Stimulated activated CD4-positive, alpha-beta T cell treated with anti-CD3 and anti-CD28 coated beads, TNF-alpha, amount 100 ng/mL, for 4 hours (primary cell): ENCODE measurements around the gene TBKBP1.

Experiments
- DNase-seq, 3 experiments: peaks; one replicate each; pipeline ENCODE4 v3.0.0-alpha.2; 2020; ENCODE audit warnings: low read depth in 3 of 3

Gene TBKBP1

DNA sequence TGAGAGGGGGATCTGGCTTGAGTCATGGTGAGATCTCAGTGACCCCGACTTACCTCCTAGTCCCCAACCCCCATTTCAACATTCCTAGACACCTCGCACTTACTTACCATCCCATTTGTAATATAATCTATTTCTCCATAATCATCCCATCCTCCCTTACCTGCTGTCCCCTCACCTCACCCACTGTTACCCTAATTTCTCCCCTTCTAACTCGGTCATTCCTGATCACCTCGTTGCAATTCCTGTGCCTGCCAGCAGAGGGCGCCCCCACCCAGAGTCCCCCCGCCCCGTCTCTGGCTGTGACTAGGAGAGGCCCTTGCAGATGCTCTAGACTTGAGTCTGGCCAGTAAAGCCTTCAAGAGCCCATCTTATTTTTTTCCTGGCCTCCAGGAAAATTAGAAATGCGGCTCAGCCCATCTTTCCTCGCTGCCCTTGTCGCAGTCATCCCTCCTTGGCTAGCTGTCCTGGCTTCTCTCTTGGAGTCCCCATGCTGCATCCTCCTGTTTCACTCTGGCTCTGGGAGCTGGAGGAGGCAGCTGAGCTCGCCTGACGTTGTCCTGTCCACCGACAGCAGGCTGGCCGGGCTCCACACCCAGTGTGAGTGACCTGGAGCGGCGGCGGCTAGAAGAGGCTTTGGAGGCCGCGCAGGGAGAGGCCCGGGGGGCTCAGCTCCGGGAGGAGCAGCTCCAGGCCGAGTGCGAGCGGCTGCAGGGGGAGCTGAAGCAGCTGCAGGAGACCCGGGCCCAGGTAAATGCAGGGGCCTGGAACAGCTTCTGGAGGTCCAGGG is 5.0 kb downstream of the TBKBP1 start:
- DNase-seq, result peak; percentile 73 to 80 (median 79)

DNA sequence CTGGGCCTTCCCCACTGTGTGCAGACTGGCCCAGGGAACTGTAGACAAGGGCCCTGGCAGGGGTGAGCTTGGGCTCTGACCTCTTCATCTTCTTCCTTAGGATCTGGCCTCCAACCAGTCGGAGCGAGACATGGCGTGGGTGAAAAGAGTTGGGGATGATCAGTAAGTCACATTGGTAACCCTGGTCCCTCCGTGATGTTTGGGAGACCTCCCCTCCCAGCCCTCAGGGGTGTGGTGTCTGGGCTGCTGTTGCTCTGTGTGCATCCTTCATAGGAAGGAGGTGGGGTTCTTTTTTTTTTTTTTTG is 5.5 kb downstream of the TBKBP1 start:
- no peak for DNase-seq

DNA sequence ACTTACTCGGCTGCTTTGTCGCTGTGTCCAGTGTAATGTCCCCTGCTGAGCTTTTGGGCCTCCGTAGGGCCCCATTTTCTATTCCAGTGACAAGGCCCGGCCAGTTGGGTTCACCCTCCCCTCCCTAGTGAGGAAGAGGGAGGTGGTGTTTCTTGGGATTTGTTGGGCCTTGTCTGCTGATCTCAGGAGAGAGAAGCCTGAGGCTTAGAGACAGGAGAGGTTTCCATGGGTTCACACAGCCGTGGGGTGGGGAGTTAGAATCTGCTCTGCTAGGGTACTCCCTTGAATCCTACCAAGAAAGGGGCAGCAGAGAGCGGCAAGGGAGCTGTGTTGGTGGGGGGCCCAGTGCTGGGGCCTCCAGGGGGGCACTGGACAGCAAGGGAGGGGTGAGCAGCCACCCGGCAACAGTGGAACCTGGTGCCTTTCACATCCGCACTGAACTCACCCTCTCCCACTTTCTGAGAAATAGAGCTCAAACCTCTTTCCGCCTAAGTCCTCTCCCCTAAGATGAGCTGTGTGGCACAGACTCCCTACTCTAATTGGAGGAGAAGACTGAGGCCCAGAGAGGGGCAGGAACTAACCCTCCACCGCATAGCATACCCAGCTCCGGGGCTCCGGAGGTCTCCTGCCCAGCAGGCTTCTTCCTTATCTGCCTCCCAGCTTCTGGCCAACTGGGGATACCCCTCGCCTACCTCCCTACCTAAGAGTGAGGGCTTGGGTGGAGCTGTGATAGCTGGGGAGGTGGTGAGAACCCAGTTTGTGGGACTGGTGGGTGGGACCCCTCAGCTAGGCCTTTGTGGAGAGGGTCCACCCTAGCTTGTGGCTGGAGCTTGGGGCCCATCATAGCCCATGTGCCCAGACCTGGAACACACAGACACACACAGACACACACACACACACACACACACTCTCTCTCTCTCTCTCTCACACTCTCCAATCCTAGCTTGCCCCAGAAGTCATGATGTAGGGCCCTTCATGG is 6.8 kb downstream of the TBKBP1 start:
- DNase-seq, result no peak

DNA sequence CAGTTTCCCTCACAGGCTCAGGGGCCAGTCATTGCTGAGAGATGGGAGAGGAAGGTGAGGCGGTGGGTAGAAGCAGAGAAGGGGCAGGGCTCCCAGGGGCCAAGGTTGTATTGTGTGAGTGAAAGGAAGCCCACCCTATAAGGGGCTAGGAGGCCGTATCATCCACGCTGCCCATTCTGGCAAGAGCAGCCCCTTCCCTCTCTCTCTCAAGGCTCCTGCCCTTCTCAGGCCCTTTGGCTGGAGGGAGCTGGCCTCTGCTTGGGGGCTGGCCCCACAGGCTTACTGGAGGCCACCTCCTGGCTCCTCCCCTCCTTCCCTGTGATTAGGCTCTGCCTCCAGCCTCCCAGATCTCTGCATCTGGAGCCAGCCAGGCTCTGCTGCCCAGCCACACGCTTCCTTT is 7.6 kb downstream of the TBKBP1 start:
- DNase-seq, result no peak

DNA sequence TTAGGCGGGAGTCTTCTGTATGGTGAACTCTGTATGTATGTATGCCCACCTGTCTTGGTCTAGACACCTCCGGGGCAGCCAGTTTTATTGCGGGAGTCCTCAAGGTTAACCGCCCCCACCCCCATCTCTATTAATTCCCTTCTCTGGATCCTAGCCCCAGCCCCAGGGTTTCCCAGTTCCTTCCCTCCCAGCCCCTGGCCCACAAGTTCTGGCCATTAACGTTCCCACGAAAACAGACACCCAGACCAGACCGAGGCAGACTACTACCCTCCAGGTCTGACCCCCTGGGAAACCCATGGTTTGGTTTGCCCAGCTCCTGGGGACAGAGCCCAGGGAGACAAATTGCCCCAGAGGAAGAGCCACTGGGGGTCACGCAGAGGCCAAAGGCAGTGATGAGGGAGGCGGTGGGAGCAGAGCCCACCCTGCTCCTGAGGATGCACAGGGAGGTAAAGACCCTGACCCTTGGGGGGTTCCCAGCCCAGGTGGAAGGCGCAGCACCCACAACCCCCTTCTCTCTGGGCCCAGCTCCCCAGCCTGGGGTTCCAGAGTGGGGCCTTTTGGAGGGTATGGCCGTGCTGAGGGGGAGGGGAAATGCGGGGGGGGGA is 8.5 kb downstream of the TBKBP1 start:
- no peak for DNase-seq

DNA sequence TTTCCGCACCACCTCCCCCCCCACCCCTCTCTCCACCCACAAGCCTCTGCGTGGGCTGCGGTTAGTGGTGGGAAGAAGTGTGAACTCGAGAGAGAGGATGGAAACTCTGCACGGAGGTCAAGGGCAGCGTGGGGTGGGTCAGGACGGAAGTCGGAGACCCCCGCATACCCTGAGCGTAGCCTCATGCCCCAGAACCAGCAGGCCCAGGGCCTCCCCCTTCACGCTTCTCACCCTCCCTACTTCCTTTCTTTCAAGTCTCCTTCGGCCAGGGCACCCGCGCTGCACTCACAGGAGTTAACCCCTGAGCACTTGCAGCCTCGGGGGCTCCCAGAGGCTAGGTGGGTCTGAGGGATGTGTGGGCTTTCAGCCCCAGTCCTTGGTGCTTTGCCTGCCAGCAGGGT is 9.2 kb downstream of the TBKBP1 start:
- peak in 2 of 3 experiments; percentile 58 to 70 for DNase-seq

DNA sequence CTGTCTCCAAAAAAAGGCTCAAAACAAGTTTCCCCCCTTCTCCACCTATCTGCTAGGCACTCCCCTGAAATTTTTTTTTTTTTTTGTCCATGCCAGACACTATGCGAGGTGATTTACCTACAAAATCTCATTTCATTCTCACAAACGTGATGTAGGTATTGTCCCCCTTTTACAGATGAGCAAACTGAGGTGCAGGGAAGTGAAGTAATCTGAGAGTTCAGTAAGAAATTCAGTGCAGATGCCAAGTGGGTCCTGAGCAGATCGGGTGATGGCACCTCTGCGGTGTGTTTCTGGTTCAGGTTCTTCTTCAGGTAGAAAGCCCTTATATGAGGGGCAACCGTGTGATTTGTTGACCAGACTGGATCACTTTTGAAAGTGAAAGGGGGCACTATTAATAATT is 9.7 kb downstream of the TBKBP1 start:
- DNase-seq, result no peak

DNA sequence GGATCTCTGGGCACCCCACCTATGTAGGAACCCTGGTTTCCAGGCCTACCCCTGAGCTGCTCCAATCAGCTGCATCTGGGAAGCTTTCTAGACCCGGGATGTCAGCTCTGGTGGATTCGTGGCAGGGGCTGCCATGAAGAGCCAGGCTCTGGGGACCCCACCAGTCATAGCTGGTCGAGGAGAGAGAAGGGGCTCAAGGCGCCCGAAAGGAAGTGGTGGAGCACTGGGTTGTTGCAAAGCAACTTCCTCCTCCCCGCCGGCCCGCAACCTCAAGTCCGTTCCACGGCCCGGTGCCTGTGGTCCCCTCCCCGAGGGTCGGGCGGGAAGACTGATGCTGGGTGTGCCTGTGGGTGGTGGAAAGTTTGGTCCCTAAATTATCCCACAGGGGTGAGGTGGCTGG is 10.2 kb downstream of the TBKBP1 start:
- DNase-seq, result no peak

DNA sequence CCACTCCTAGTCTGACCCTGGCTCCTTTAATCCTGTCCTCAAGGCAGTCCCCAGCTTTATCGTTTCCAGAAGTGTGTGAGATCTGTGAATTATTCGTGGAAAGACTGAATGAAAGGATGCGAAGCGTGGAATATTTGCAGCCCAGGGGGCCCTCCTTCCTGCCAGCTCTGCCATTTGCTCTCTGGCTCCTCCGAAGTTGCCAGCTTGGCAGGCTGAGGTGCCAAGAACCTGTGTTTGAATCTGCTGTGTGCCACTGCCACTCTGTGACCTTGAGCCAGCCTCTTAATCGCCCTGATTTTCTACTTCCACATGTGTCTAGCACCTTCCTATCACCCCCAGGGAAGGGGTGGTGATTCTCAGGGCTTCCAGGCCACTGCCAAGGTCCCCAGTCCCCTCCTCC is 10.8 kb downstream of the TBKBP1 start:
- DNase-seq, result no peak

DNA sequence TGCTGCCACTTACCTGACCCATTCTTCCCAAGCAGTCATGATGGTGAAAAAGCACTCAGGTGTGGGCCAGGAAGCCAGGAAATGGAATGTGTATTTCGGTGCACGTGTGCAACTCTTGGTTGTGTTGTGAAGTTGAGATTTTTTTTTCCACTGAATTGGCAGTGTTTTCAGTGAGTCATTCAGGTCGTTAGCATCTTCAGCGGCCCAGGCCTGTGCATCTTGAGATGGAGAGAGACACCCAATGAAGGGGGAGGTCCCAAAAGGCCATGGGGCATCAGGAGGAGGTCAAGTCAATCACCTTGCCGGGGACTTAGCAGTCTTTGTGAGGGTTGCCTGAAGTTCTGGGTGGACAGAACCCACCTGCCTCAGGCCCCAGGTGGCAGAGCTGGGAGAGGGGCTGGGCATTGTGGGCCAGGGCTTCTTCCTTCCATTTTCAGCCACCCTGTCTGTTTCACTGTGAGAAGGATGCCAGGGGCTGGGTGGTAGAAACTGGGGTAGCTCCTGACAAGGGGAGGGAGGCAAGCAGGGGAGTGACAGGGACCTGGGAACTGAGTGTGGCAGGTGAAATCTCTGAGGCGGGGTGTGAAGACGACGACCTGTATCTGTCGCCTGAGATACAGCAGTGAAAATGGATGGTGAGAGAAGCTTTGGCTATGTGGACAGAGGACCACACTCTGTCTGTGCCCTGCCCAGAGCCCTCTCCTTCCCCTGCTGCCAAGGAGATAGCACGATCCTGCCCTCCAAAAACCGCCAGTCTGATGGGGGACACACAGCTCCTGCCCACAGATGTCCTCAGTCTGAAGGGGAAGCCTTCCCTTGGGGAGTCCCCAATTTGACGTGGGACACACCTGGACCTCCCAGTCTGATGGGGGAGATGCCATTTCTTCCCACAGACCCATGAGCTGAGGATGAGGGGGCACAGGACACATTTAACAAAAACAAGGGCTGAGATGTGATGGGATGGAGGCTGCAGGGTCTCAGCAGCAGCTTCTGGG is 11.9 kb downstream of the TBKBP1 start:
- DNase-seq, result peak in 2 of 3 experiments; percentile 42 to 49

DNA sequence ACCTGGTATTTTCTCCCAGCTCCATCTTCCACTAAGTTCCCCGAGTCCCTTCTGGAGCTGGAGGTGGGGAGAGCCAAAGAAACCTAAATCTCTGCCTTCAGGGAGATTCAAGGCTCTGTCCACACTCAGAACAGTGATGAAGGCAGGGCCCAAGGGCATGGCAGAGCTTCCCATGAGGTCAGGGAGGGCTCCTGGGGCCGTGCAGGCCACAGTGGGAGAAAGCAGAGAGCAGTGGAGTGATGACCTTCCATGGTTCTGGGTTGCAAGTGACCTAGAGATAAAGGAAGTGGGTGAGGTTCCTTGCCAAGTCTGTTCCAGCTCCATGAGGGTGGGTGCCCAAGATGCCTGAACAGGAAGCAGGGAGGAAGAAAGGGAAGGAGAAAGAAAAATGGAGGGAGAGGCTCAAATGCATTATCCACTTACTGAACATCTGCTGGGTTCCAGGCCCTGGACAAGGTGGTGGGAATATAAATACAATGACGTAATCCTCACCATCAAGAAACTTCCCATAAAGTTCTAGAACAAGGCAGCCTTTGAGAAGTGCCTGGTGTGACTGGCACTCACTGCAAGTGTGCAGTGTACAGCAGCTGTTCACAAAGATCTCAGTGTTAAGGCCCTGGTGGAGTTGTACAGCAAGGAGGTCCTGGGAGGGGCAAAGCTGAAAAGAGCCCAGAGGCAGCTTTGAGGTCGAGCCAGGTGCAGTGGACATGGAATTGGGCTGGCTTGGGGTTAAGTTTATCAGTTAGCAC is 13.3 kb downstream of the TBKBP1 start:
- DNase-seq, result no peak

DNA sequence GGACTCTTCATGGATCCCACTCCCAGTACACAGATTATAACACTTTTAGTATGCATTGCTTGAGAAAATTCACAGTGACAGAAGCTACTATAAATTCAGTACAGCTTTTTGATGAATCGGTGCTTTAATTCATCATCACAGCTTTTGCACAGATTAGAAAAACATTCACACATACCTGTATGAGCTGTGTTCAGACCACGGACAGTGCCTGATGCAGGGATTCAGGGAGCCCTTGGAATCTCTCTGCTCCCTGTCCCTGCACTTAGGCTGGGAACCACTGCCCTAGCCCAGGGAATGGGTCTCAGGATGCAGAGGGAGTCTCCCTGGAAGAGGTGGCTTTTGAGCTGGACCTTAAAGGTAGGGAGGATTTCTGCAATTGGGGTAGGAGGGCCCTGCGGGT is 13.9 kb downstream of the TBKBP1 start:
- no peak for DNase-seq

DNA sequence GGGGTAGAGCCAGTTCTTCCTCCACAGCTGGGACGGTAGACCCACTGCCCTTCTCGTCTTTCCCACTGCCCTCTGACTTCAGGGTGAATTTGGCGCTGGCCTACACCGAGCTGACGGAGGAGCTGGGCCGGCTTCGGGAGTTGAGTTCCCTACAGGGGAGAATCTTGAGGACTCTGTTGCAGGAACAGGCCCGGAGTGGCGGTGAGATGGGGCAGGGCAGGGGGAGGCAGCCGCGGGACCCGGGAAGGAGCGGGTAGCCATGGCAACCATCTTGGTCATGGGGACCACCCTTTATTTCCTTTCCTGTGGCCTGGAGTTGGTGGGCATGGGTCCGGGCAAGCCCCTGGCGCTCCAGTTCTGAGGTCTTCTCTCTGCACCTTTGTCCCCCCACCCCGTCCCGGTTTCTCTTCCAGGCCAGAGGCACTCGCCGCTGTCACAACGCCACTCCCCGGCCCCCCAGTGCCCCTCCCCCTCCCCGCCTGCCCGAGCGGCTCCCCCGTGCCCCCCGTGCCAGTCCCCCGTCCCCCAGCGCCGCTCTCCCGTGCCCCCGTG is 14.4 kb downstream of the TBKBP1 start:
- no peak for DNase-seq

DNA sequence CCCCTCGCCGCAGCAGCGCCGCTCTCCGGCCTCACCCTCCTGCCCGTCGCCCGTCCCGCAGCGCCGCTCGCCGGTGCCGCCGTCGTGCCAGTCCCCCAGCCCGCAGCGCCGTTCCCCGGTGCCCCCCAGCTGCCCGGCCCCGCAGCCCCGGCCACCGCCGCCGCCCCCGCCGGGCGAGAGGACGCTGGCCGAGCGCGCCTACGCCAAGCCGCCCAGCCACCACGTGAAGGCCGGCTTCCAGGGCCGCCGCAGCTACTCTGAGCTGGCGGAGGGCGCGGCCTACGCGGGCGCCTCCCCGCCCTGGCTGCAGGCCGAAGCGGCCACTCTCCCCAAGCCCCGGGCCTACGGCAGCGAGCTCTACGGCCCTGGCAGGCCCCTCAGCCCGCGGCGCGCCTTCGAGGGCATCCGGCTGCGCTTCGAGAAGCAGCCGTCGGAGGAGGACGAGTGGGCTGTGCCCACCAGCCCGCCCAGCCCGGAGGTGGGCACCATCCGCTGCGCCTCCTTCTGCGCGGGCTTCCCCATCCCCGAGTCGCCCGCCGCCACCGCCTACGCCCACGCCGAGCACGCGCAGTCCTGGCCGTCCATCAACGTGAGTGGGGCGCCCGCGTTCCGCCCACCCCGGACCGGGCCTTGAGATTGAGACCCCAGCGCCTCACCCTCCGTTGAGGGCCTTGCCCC is 15.0 kb downstream of the TBKBP1 start:
- no peak for DNase-seq

DNA sequence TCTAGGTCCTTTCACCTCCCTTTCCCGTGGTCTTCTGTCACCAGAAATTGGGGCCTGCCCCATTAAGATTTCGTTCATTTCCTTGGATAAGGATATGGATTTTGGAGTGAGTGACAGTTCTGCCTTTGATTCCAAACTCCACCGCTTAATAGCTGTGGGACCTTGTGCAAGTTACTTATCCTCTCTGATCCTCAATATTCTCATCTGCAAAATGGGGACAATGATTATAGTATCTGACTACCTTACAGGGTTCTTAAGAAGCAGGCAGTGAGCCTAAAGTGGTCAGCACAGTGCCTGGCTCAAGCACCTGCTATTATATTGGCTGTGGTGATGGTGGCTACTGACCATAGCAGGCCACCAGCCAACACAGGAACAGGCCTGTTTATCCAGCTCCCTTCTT is 15.6 kb downstream of the TBKBP1 start:
- no peak for DNase-seq

DNA sequence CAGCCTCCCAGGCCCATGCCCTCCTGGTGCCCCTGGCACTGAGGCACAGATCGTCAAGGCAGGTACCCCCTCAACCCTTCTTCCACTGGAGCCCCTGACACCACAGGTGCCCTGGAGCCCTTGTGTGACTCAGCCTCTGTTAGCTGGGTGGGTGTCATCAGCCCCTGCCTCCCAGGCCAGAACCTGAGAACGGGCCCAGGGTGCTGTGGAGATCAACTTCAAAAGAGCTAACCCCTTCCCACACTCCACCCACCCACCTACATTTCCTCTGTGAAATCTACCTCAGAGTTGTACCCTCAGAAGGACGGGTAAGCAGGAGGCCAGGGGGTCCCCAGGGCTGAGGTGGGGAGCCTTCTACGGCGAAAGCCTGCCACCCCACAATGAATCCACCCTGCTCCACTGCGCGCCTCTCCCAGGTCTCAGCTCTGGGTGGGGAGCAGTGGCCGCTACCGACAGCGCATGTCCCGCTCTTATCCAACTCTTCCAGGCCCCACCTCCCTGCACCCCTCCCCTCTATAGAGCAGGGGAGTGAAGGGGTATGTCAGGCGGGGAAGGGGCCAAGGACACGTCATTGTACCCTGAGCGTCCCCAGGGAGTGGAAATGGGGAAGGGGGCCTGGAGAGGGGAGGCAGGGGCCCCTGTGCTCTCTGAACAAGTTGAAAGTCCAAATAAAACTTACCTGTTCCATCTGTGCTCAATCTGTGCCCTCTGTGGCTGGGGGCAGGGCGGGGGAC is 17.6 kb downstream of the TBKBP1 start:
- no peak for DNase-seq

DNA sequence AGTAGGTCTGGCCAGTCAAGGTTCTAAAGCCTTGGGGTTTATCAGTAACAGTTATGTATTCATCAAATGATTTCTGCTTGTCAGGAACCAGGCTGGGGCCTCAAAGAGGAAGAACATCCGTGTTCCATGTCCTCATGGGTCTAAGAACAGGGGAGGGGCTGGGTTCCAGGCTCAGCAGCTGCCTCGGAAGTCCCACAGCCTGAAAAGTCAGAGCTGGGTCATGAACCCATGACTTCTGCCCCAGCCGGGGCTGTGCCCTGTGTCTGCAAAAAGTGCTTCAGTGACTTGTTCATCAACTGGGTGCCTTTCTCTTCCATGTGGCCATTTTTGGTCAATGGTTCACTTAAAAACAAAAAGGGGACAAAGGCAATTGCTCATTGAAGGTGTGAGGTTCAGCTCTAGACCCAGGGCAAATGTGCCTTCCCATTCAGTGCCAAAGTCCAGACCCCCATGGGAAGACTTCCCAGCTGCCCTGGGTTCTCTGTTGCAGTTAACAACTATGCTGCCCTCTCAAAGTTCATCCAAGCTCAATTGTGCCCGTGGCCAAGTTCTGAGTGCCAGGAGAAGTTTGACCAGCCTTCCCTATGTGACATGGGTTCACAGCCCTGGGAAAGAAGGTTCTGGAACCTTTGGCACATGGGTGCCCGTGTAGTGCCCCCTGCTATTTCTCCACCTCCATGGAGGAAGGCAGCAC is 18.5 kb downstream of the TBKBP1 start:
- DNase-seq, result no peak

DNA sequence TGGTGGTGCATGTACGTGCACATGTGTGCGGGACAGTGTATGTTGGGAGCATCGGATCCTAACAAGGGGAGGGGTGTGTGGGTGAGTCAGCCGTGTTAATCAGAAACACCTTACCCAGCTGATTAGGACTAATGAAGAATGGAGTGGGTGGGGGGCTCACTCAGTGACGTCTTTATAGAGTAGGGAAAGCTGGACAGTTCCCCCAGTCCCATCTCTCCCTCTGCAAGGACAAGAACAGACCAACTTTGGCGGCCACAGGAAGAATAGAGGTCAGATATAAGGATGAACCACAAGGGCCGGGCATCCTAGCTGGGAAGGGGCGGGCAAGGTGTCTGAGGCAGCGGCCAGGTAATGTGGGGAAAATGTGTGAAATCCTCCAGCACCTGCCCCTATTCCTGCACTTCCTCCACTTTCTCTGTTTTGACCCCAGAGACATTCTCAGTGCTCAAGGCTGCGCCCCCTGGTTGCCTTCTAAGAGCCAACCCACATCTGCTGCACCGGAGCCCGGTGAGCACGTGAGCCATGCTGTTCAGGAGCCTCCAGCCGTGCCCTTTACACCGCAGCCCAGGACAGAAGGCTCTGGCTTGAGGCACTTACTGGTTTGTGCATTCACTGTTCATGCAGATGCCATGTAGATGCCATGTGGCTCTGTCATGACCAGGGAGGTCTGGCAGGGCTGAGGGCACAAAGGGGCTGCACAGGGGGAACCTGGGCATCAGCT is 20.2 kb downstream of the TBKBP1 start:
- DNase-seq, result no peak
